Endodermal cell (in vitro differentiated cells): ENCODE measurements around the gene ZNF442. TPM values are rescaled to one million over a fixed set of nuclear protein-coding genes. Genes with fewer than 3 reads are reported as not detected.
A peak's percentile ranks its signal among the peaks of the same experiment; 100 is the strongest.
"Not testable (repeated sequence)": the region's sequence is repeated elsewhere in the genome, so short reads cannot be mapped to it uniquely, and the experiment has no call there.

Experiments used
- DNase-seq: peaks from one replicate; pipeline ENCODE4 v3.0.0-alpha.2; 2017
- H3K27ac ChIP-seq: 2 replicates; pipeline ENCODE4 v1.5.1; 2013; ENCODE audit warnings: mild to moderate bottlenecking, low read depth, low read length, moderate library complexity
- H3K27me3 ChIP-seq: 2 replicates; pipeline ENCODE4 v1.6.1; 2013; ENCODE audit warnings: mild to moderate bottlenecking, low read length, moderate library complexity; ENCODE audit not compliant: insufficient read depth, control insufficient read depth, poor library complexity, severe bottlenecking
- H3K36me3 ChIP-seq: 2 replicates; pipeline ENCODE4 v1.7.0; 2013; ENCODE audit warnings: mild to moderate bottlenecking, low read length, moderate library complexity; ENCODE audit not compliant: control insufficient read depth, insufficient read depth
- H3K4me1 ChIP-seq: one replicate; pipeline ENCODE4 v1.7.0; 2013; ENCODE audit warnings: low read length; ENCODE audit not compliant: control insufficient read depth, insufficient read depth
- H3K4me3 ChIP-seq: 2 replicates; pipeline ENCODE4 v1.5.1; 2013; ENCODE audit warnings: mild to moderate bottlenecking, low read length, moderate library complexity
- H3K9ac ChIP-seq: 2 replicates; pipeline ENCODE4 v1.6.1; 2013; ENCODE audit warnings: mild to moderate bottlenecking, low read length, moderate library complexity; ENCODE audit not compliant: poor library complexity, severe bottlenecking; ENCODE audit errors: extremely low read depth
- H3K9me3 ChIP-seq: 2 replicates; pipeline ENCODE4 v1.6.1; 2013; ENCODE audit warnings: mild to moderate bottlenecking, low read length, moderate library complexity; ENCODE audit not compliant: control insufficient read depth
- H3K27ac Mint-ChIP-seq: 2 replicates; pipeline ENCODE4 v1.8.0; 2020; ENCODE audit warnings: mixed read lengths
- H3K27me3 Mint-ChIP-seq: 2 replicates; pipeline ENCODE4 v1.8.0; 2021; ENCODE audit warnings: mild to moderate bottlenecking, mixed read lengths; ENCODE audit not compliant: insufficient read depth
- H3K36me3 Mint-ChIP-seq: 2 replicates; pipeline ENCODE4 v1.8.0; 2020; ENCODE audit warnings: low read depth, mixed read lengths
- H3K4me1 Mint-ChIP-seq: 2 replicates; pipeline ENCODE4 v1.8.0; 2020; ENCODE audit warnings: mixed read lengths
- H3K4me3 Mint-ChIP-seq: 2 replicates; pipeline ENCODE4 v1.8.0; 2020; ENCODE audit warnings: mild to moderate bottlenecking, moderate library complexity, mixed read lengths
- H3K9me3 Mint-ChIP-seq: 2 replicates; pipeline ENCODE4 v1.8.0; 2020; ENCODE audit warnings: mild to moderate bottlenecking, mixed read lengths
- WGBS, 2 experiments: methylation state at CpG; one replicate each; pipeline versions ENCODE4 v1.1.5 to v1.1.7; 2013; ENCODE audit warnings: missing lambda C conversion rate in 2 of 2, mixed read lengths in 1 of 2; ENCODE audit not compliant: insufficient coverage in 1 of 2, insufficient read length in 1 of 2; 5-methylcytosine and 5-hydroxymethylcytosine counted together
- total RNA-seq, 2 donors: library from RNA; stranded (reverse); fragmentation: NEBNext Ultra II Directional in 1 of 2; extraction: Animal tissue kit (Norgen Biotek cat#: 25700) in 1 of 2; gene quantifications; 2 replicates in 1 of 2; 3 replicates in 1 of 2; pipeline ENCODE4 v1.2.1, GENCODE V29; 2021
- TF ChIP-seq, protein P1 (sequence below): fragments of 200-600 bp; sonication (generic); conservative IDR thresholded peaks from 2 replicates; pipeline ENCODE4 v1.5.0; 2021; ENCODE audit warnings: antibody characterized with exemption, mild to moderate bottlenecking

ZNF442 gene
- total RNA-seq, 2 donors from 2014 or later = 2.7 to 3.5 TPM

GRCh38 chr19:12318782-12319413 is 46.6 kb downstream of the ZNF442 start:
- H3K36me3 ChIP-seq = peaks cover 12% of the 10 kb centered on the region
- TF ChIP-seq, protein P1, sequence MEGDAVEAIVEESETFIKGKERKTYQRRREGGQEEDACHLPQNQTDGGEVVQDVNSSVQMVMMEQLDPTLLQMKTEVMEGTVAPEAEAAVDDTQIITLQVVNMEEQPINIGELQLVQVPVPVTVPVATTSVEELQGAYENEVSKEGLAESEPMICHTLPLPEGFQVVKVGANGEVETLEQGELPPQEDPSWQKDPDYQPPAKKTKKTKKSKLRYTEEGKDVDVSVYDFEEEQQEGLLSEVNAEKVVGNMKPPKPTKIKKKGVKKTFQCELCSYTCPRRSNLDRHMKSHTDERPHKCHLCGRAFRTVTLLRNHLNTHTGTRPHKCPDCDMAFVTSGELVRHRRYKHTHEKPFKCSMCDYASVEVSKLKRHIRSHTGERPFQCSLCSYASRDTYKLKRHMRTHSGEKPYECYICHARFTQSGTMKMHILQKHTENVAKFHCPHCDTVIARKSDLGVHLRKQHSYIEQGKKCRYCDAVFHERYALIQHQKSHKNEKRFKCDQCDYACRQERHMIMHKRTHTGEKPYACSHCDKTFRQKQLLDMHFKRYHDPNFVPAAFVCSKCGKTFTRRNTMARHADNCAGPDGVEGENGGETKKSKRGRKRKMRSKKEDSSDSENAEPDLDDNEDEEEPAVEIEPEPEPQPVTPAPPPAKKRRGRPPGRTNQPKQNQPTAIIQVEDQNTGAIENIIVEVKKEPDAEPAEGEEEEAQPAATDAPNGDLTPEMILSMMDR = no peak
- no peak overlapping the region for H3K9ac ChIP-seq
- 92% methylated on average over 13 of the region's 13 CpGs for WGBS, 2 experiments
- H3K4me3 ChIP-seq = peak overlapping the region; percentile 31
- H3K9me3 ChIP-seq = peaks cover 37% of the 10 kb centered on the region
- no peaks in the 10 kb centered on the region for H3K27me3 Mint-ChIP-seq
- no peaks in the 10 kb centered on the region for H3K27me3 ChIP-seq
- peaks cover 62% of the 10 kb centered on the region for H3K36me3 Mint-ChIP-seq
- no peak for DNase-seq
- no peak overlapping the region for H3K4me3 Mint-ChIP-seq
- H3K4me1 Mint-ChIP-seq = no peaks in the 10 kb centered on the region
- H3K27ac ChIP-seq = no peak overlapping the region
- no peaks in the 10 kb centered on the region for H3K4me1 ChIP-seq
- H3K27ac Mint-ChIP-seq = no peak overlapping the region
- H3K9me3 Mint-ChIP-seq = peaks cover 87% of the 10 kb centered on the region

GRCh38 chr19:12314553-12314952 is 50.9 kb downstream of the ZNF442 start:
- Histone ChIP-seq H3K36me3 (peaks cover 11% of the 10 kb centered on the region), H3K27me3 (no peaks in the 10 kb centered on the region), H3K27ac (no peak overlapping the region), H3K9ac (no peak overlapping the region), H3K9me3 (peaks cover 17% of the 10 kb centered on the region), H3K4me1 (no peaks in the 10 kb centered on the region), H3K4me3 (no peak overlapping the region)
- H3K4me3 Mint-ChIP-seq = no peak overlapping the region
- TF ChIP-seq, protein P1 = no peak
- no peaks in the 10 kb centered on the region for H3K4me1 Mint-ChIP-seq
- H3K9me3 Mint-ChIP-seq = peaks cover 58% of the 10 kb centered on the region
- no peak overlapping the region for H3K27ac Mint-ChIP-seq
- WGBS, 2 experiments = 84 to 92% methylated on average over 6 to 7 of the region's 7 CpGs
- no peaks in the 10 kb centered on the region for H3K27me3 Mint-ChIP-seq
- DNase-seq = no peak
- peaks cover 34% of the 10 kb centered on the region for H3K36me3 Mint-ChIP-seq

- WGBS, 2 experiments = 83 to 91% methylated on average over 4 to 12 of the region's 12 CpGs
- not testable (repeated sequence) for H3K36me3 Mint-ChIP-seq, H3K27me3 Mint-ChIP-seq
Measured at GRCh38 chr19:12308891-12309290, 56.6 kb downstream of the ZNF442 start.

More at GRCh38 chr19:12308891-12309290, 56.6 kb downstream of the ZNF442 start:
- DNase-seq, H3K36me3 ChIP-seq, H3K4me3 ChIP-seq, H3K27ac ChIP-seq, H3K9ac ChIP-seq, H3K4me3 Mint-ChIP-seq, H3K27me3 ChIP-seq, H3K9me3 ChIP-seq, H3K4me1 Mint-ChIP-seq, H3K27ac Mint-ChIP-seq, H3K4me1 ChIP-seq: not testable (repeated sequence)
- peaks cover 41% of the 10 kb centered on the region for H3K9me3 Mint-ChIP-seq

Other genes with a start within 250 kb of the ZNF442 start
- 10 to 100 TPM; 10.2 to 10.6 TPM for gene ZNF20, start 225.3 kb downstream of the ZNF442 start, total RNA-seq
- gene ZNF625, start 208.9 kb downstream of the ZNF442 start, total RNA-seq = 10 to 100 TPM; 30.2 to 40.0 TPM
- 10 to 100 TPM in 1 of 2 donors, 1 to 10 TPM in 1; 9.2 to 16.2 TPM for gene ZNF136, start 202.6 kb downstream of the ZNF442 start, total RNA-seq
- gene ZNF44, start 70.8 kb downstream of the ZNF442 start, total RNA-seq = 1 to 10 TPM; 9.5 TPM
- gene ZNF563, start 32.0 kb downstream of the ZNF442 start, total RNA-seq = 1 to 10 TPM; 2.2 to 3.1 TPM
- 1 to 10 TPM; 8.6 to 9.1 TPM for gene ZNF799, start 35.6 kb upstream of the ZNF442 start, total RNA-seq
- gene ZNF443, start 75.3 kb upstream of the ZNF442 start, total RNA-seq = 10 to 100 TPM; 14.3 to 18.6 TPM
- 1 to 10 TPM; 5.3 to 7.4 TPM for gene ZNF709, start 119.1 kb upstream of the ZNF442 start, total RNA-seq
- 10 to 100 TPM; 17.3 to 20.6 TPM for gene ZNF564, start 185.8 kb upstream of the ZNF442 start, total RNA-seq
- gene ZNF490, start 245.1 kb upstream of the ZNF442 start, total RNA-seq = 10 to 100 TPM; 10.6 to 11.2 TPM
- 10 to 100 TPM; 23.2 to 32.1 TPM for gene ZNF791, start 245.2 kb upstream of the ZNF442 start, total RNA-seq